Astrocyte of the cerebellum (primary cell): Measurements from ENCODE around the gene OSBPL5.

Experiments
- DNase-seq: peaks from one replicate; pipeline ENCODE4 v3.0.0-alpha.2; 2011; ENCODE audit warnings: low read depth
- H3K4me3 ChIP-seq: 2 replicates; pipeline ENCODE4 v1.5.1; 2011; ENCODE audit warnings: mild to moderate bottlenecking, low read depth, low read length, moderate library complexity
- CTCF ChIP-seq: IDR thresholded peaks from 2 replicates; pipeline ENCODE4 v1.5.1; 2012; ENCODE audit warnings: low read length, low read depth, moderate library complexity, mild to moderate bottlenecking; ENCODE audit errors: missing control alignments
- in situ Hi-C: cut with HindIII; loops from 2 replicates; pipeline ENCODE4 v1.10.0; 2017; ENCODE audit warnings: low sequenced_read_pairs

Gene OSBPL5

GRCh38 chr11:3052567-3052966 lies 112.5 kb downstream of the OSBPL5 start:
- no peak overlapping the region for H3K4me3 ChIP-seq
- in situ Hi-C loops = no loop called here
- DNase-seq = no peak

GRCh38 chr11:3052109-3052479 lies 113.0 kb downstream of the OSBPL5 start:
- no peak for DNase-seq
- no peak for TF ChIP-seq CTCF
- no peak overlapping the region for H3K4me3 ChIP-seq
- in situ Hi-C loops = no loop called here

More at GRCh38 chr11:3052567-3052966, 112.5 kb downstream of the OSBPL5 start:
- no peak for TF ChIP-seq CTCF

GRCh38 chr11:3051196-3052108 lies 113.7 kb downstream of the OSBPL5 start:
- peak; percentile 35 for TF ChIP-seq CTCF
- no peak overlapping the region for H3K4me3 ChIP-seq
- DNase-seq = no peak
- in situ Hi-C loops = no loop called here

- DNase-seq = no peak
- TF ChIP-seq CTCF = no peak
- in situ Hi-C loops = no loop called here
- no peak overlapping the region for H3K4me3 ChIP-seq
Measured at GRCh38 chr11:3050386-3051195, 114.5 kb downstream of the OSBPL5 start.

GRCh38 chr11:3049430-3050243 lies 115.5 kb downstream of the OSBPL5 start:
- peak; percentile 28 for TF ChIP-seq CTCF
- H3K4me3 ChIP-seq = no peak overlapping the region
- in situ Hi-C loops = no loop called here
- peak; percentile 84 for DNase-seq

- in situ Hi-C loops = no loop called here
- DNase-seq = no peak
- H3K4me3 ChIP-seq = no peak overlapping the region
- TF ChIP-seq CTCF = no peak
Measured at GRCh38 chr11:3047637-3048036, 117.5 kb downstream of the OSBPL5 start.
